ENCODE results near the gene MAP4K2. TPM values are rescaled to one million over a fixed set of nuclear protein-coding genes. Genes with fewer than 3 reads are reported as not detected.

MAP4K2 gene
- total RNA-seq, 2 donors from 2014 or later = 19.4 to 20.4 TPM

- TF ChIP-seq, protein P1, sequence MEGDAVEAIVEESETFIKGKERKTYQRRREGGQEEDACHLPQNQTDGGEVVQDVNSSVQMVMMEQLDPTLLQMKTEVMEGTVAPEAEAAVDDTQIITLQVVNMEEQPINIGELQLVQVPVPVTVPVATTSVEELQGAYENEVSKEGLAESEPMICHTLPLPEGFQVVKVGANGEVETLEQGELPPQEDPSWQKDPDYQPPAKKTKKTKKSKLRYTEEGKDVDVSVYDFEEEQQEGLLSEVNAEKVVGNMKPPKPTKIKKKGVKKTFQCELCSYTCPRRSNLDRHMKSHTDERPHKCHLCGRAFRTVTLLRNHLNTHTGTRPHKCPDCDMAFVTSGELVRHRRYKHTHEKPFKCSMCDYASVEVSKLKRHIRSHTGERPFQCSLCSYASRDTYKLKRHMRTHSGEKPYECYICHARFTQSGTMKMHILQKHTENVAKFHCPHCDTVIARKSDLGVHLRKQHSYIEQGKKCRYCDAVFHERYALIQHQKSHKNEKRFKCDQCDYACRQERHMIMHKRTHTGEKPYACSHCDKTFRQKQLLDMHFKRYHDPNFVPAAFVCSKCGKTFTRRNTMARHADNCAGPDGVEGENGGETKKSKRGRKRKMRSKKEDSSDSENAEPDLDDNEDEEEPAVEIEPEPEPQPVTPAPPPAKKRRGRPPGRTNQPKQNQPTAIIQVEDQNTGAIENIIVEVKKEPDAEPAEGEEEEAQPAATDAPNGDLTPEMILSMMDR (IDR thresholded peaks at IDR 0.05) = peak; percentile 90
- Histone ChIP-seq H3K9me3 (no peaks in the 10 kb centered on the region), H3K4me3 (peak overlapping the region; percentile 54 to 69), H3K4me1 (peaks cover 0 to 45% of the 10 kb centered on the region in 2 donors), H3K27ac (peak overlapping the region; percentile 93 to 94), H3K27me3 (no peaks in the 10 kb centered on the region), H3K36me3 (no peaks in the 10 kb centered on the region)
- peak; percentile 76 for DNase-seq (ENCODE audit: low spot score)
Observed at GRCh38 chr11:64742889-64743590, 60.0 kb downstream of the MAP4K2 start.

GRCh38 chr11:64742087-64742888 lies 60.7 kb downstream of the MAP4K2 start:
- peak overlapping the region; percentile 93 to 94 for H3K27ac ChIP-seq
- H3K36me3 ChIP-seq = no peaks in the 10 kb centered on the region
- peaks cover 0 to 45% of the 10 kb centered on the region in 2 donors for H3K4me1 ChIP-seq
- H3K9me3 ChIP-seq = no peaks in the 10 kb centered on the region
- H3K27me3 ChIP-seq = no peaks in the 10 kb centered on the region
- TF ChIP-seq, protein P1 (IDR thresholded peaks at IDR 0.05) = no peak
- H3K4me3 ChIP-seq = peak overlapping the region; percentile 54 to 69
- DNase-seq (ENCODE audit: low spot score) = no peak

GRCh38 chr11:64741375-64742086 lies 61.5 kb downstream of the MAP4K2 start:
- peak overlapping the region; percentile 93 to 94 for H3K27ac ChIP-seq
- H3K9me3 ChIP-seq = no peaks in the 10 kb centered on the region
- H3K27me3 ChIP-seq = no peaks in the 10 kb centered on the region
- no peak for DNase-seq (ENCODE audit: low spot score)
- peaks cover 0 to 44% of the 10 kb centered on the region in 2 donors for H3K4me1 ChIP-seq
- no peaks in the 10 kb centered on the region for H3K36me3 ChIP-seq
- TF ChIP-seq, protein P1 (IDR thresholded peaks at IDR 0.05) = no peak
- peak overlapping the region; percentile 54 to 69 for H3K4me3 ChIP-seq

- Histone ChIP-seq H3K27me3 (no peaks in the 10 kb centered on the region), H3K27ac (no peak overlapping the region), H3K9me3 (no peaks in the 10 kb centered on the region), H3K4me1 (peaks cover 0 to 29% of the 10 kb centered on the region in 2 donors), H3K36me3 (no peaks in the 10 kb centered on the region), H3K4me3 (no peak overlapping the region)
- TF ChIP-seq, protein P1 (IDR thresholded peaks at IDR 0.05) = no peak
- no peak for DNase-seq (ENCODE audit: low spot score)
Observed at GRCh38 chr11:64739871-64740270, 63.1 kb downstream of the MAP4K2 start.

GRCh38 chr11:64736654-64737053 lies 66.4 kb downstream of the MAP4K2 start:
- Histone ChIP-seq H3K27ac (no peak overlapping the region), H3K9me3 (no peaks in the 10 kb centered on the region), H3K4me3 (no peak overlapping the region), H3K36me3 (no peaks in the 10 kb centered on the region), H3K4me1 (peaks cover 0 to under 1% of the 10 kb centered on the region in 2 donors), H3K27me3 (no peaks in the 10 kb centered on the region)
- TF ChIP-seq, protein P1 (IDR thresholded peaks at IDR 0.05) = no peak
- no peak for DNase-seq (ENCODE audit: low spot score)

All from right atrium auricular region (tissue), 2 donors.